ENCODE data around the gene CD79B. TPM values are rescaled to one million over a fixed set of nuclear protein-coding genes. Genes with fewer than 3 reads are reported as not detected.
A peak's percentile ranks its signal among the peaks of the same experiment; 100 is the strongest.

CD79B gene
- total RNA-seq, 1 experiment from 2014 or later, result not detected

DNA sequence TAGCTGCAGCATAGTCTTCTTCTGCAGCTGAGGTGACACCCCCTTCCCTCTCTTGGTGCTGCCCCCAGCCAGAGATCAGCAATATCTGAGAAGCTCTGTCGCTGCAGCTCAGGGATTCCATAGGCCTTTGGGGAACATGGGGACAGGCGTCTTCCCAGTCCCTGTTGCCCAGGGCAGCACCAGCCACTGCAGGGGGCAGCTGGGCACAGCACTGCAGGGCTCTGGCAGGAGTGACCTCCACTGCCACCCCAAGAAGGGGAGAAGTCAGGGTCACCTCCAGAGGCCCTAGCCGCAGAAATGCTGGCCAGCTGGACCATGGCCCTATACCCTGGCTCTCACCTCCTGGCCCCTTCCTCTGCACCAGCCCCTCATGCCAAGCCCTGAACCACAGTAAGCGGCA, 23.7 kb upstream of the CD79B start:
- BruUV-seq (replicated peaks), result no TSS peak
- Histone ChIP-seq H3K4me1 (ENCODE audit: insufficient read depth, low read length) (no peaks in the 10 kb centered on the region), H3K4me3 (ENCODE audit: low read length) (no peak overlapping the region), H3K9me3 (ENCODE audit: low read length) (no peaks in the 10 kb centered on the region), H3K9ac (ENCODE audit: low read length) (no peak overlapping the region), H2AFZ (ENCODE audit: low read length) (no peak overlapping the region), H3K27me3 (ENCODE audit: low read length) (no peaks in the 10 kb centered on the region), H3K27ac (ENCODE audit: low read length) (no peak overlapping the region), H3K9me2 (replicated peaks; ENCODE audit: low read length) (no peaks in the 10 kb centered on the region), H3K4me2 (ENCODE audit: low read length) (no peak overlapping the region), H3F3A (ENCODE audit: low read length, unreplicated experiment) (no peaks in the 10 kb centered on the region), H3K36me3 (ENCODE audit: low read depth, low read length) (no peaks in the 10 kb centered on the region), H4K20me1 (ENCODE audit: low read length) (no peaks in the 10 kb centered on the region), H3K79me2 (ENCODE audit: low read length) (no peaks in the 10 kb centered on the region)
- POLR2A ChIA-PET (ENCODE audit: unreplicated experiment), result no interaction called here
- no peak for DNase-seq
- CTCF ChIA-PET, result no interaction called here
- no peak for ATAC-seq
- TF ChIP-seq, protein P1, sequence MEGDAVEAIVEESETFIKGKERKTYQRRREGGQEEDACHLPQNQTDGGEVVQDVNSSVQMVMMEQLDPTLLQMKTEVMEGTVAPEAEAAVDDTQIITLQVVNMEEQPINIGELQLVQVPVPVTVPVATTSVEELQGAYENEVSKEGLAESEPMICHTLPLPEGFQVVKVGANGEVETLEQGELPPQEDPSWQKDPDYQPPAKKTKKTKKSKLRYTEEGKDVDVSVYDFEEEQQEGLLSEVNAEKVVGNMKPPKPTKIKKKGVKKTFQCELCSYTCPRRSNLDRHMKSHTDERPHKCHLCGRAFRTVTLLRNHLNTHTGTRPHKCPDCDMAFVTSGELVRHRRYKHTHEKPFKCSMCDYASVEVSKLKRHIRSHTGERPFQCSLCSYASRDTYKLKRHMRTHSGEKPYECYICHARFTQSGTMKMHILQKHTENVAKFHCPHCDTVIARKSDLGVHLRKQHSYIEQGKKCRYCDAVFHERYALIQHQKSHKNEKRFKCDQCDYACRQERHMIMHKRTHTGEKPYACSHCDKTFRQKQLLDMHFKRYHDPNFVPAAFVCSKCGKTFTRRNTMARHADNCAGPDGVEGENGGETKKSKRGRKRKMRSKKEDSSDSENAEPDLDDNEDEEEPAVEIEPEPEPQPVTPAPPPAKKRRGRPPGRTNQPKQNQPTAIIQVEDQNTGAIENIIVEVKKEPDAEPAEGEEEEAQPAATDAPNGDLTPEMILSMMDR (conservative IDR thresholded peaks at IDR 0.05; ENCODE audit: low read depth, low read length), result no peak
- TF ChIP-seq EZH2phosphoT487 (IDR thresholded peaks at IDR 0.05; ENCODE audit: borderline replicate concordance, low read length), result no peak
- no peak for TF ChIP-seq EZH2 (IDR thresholded peaks at IDR 0.05; ENCODE audit: low read length, unreplicated experiment)
- intact Hi-C loops (cut with micrococcal nuclease), result no loop called here

DNA sequence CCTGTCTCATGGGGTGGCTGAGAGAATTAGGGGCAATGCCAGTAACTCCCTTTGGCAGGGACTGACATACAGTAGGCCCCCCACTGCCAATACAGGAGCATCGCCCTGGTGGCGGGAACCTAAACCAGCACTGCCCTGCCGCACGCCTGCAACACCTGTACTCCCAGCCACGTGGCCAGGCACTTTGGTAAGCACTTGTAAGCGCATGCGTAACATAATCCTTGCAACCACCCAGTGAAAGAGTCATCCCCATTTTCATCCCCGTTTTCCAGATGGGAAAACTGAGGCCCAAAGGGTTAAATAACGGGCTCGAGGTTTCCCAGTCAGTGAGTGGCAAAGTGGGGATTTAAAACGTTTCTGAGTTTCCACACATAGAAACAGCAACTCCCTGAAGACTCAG, 23.1 kb upstream of the CD79B start:
- H3K9me2 ChIP-seq (replicated peaks; ENCODE audit: low read length), result no peaks in the 10 kb centered on the region
- no peak overlapping the region for H3K9ac ChIP-seq (ENCODE audit: low read length)
- H2AFZ ChIP-seq (ENCODE audit: low read length), result no peak overlapping the region
- BruUV-seq (replicated peaks), result no TSS peak
- ATAC-seq (no peak), DNase-seq (no peak)
- no peaks in the 10 kb centered on the region for H3K36me3 ChIP-seq (ENCODE audit: low read depth, low read length)
- no peaks in the 10 kb centered on the region for H4K20me1 ChIP-seq (ENCODE audit: low read length)
- ChIA-PET POLR2A (ENCODE audit: unreplicated experiment) (no interaction called here), CTCF (interaction anchor here (0.6 to 0.7 kb wide), 2 partner anchors 94 to 465 kb away, joined by 3 read pairs; no protein-coding TSS in a partner anchor)
- no peaks in the 10 kb centered on the region for H3K9me3 ChIP-seq (ENCODE audit: low read length)
- no peaks in the 10 kb centered on the region for H3F3A ChIP-seq (ENCODE audit: low read length, unreplicated experiment)
- no peak overlapping the region for H3K4me3 ChIP-seq (ENCODE audit: low read length)
- TF ChIP-seq EZH2phosphoT487 (IDR thresholded peaks at IDR 0.05; ENCODE audit: borderline replicate concordance, low read length) (no peak), EZH2 (IDR thresholded peaks at IDR 0.05; ENCODE audit: low read length, unreplicated experiment) (no peak)
- TF ChIP-seq, protein P1 (conservative IDR thresholded peaks at IDR 0.05; ENCODE audit: low read depth, low read length), result no peak
- H3K79me2 ChIP-seq (ENCODE audit: low read length), result no peaks in the 10 kb centered on the region
- no peak overlapping the region for H3K4me2 ChIP-seq (ENCODE audit: low read length)
- H3K4me1 ChIP-seq (ENCODE audit: insufficient read depth, low read length), result no peaks in the 10 kb centered on the region
- no peak overlapping the region for H3K27ac ChIP-seq (ENCODE audit: low read length)
- intact Hi-C loops (cut with micrococcal nuclease), result no loop called here
- H3K27me3 ChIP-seq (ENCODE audit: low read length), result no peaks in the 10 kb centered on the region

DNA sequence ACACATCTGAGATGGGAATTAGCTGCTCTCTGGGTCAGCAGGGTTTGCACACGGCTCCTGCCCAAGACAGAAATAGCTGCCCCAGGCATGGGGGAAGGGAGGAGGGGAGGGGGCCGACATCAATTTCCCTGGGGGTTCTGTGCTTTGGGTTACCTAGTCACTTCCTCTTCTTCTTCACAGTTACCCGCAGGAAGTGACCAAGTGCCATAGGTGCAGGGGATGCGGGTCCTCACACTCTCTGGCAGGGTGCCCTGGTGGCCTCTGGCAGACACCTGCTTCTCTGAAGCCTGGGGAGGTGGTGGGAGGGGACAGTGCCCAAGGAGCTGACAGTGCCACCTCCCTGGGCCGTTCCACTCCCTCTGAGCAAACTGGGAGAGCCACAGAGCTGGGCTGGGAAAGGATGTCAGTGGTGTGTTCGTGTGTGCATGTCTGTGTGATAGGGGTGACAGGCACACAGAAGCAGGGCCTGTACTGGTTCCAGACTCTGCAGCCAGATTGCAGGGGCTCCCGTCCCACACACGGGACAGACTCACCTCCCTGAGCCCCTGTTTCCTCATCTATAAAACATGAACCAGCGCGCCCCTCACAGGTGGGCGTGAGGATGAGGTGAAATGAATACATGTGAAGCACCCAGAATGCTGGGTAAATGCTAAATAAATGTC, 22.4 kb upstream of the CD79B start:
- H3K4me3 ChIP-seq (ENCODE audit: low read length), result no peak overlapping the region
- H3F3A ChIP-seq (ENCODE audit: low read length, unreplicated experiment), result no peaks in the 10 kb centered on the region
- no peak overlapping the region for H3K4me2 ChIP-seq (ENCODE audit: low read length)
- POLR2A ChIA-PET (ENCODE audit: unreplicated experiment), result no interaction called here
- DNase-seq (no peak), ATAC-seq (peak; percentile 28; the same call in 1 of the 2 replicates)
- H3K79me2 ChIP-seq (ENCODE audit: low read length), result no peaks in the 10 kb centered on the region
- no peaks in the 10 kb centered on the region for H3K9me2 ChIP-seq (replicated peaks; ENCODE audit: low read length)
- H3K36me3 ChIP-seq (ENCODE audit: low read depth, low read length), result no peaks in the 10 kb centered on the region
- TF ChIP-seq EZH2 (IDR thresholded peaks at IDR 0.05; ENCODE audit: low read length, unreplicated experiment), result no peak
- TF ChIP-seq, protein P1 (conservative IDR thresholded peaks at IDR 0.05; ENCODE audit: low read depth, low read length), result no peak
- no peak for TF ChIP-seq EZH2phosphoT487 (IDR thresholded peaks at IDR 0.05; ENCODE audit: borderline replicate concordance, low read length)
- H3K27me3 ChIP-seq (ENCODE audit: low read length), result no peaks in the 10 kb centered on the region
- no peak overlapping the region for H3K9ac ChIP-seq (ENCODE audit: low read length)
- H3K9me3 ChIP-seq (ENCODE audit: low read length), result no peaks in the 10 kb centered on the region
- H2AFZ ChIP-seq (ENCODE audit: low read length), result no peak overlapping the region
- CTCF ChIA-PET, result interaction anchor here (0.6 to 0.7 kb wide), 2 partner anchors 93 to 465 kb away, joined by 3 read pairs; no protein-coding TSS in a partner anchor
- H3K4me1 ChIP-seq (ENCODE audit: insufficient read depth, low read length), result no peaks in the 10 kb centered on the region
- intact Hi-C loops (cut with micrococcal nuclease), result loop anchor here (5.0 kb wide), 1 partner anchor 37 kb away; the partner anchor contains the start of gene GH1
- BruUV-seq (replicated peaks), result no TSS peak
- no peak overlapping the region for H3K27ac ChIP-seq (ENCODE audit: low read length)
- no peaks in the 10 kb centered on the region for H4K20me1 ChIP-seq (ENCODE audit: low read length)

Data from PC-3 (cell line).